ENCODE measurements around the gene CD2.
"Not testable (repeated sequence)": the region's sequence is repeated elsewhere in the genome, so short reads cannot be mapped to it uniquely, and the experiment has no call there.

The CD2 gene

GRCh38 chr1:116748272-116748671 lies 6.0 kb upstream of the CD2 start:
- DNase-seq (ENCODE audit: low read depth), result no peak
- no peak overlapping the region for H3K4me3 ChIP-seq (ENCODE audit: control insufficient read depth, low read depth, low read length)
- TF ChIP-seq CTCF (conservative IDR thresholded peaks at IDR 0.05; ENCODE audit: control insufficient read depth, insufficient read depth, low read depth, low read length), result no peak

- no peak for TF ChIP-seq CTCF (conservative IDR thresholded peaks at IDR 0.05; ENCODE audit: control insufficient read depth, insufficient read depth, low read depth, low read length)
- no peak overlapping the region for H3K4me3 ChIP-seq (ENCODE audit: control insufficient read depth, low read depth, low read length)
- no peak for DNase-seq (ENCODE audit: low read depth)
Measured at GRCh38 chr1:116751146-116751545, 3.1 kb upstream of the CD2 start.

GRCh38 chr1:116751621-116752020 lies 2.6 kb upstream of the CD2 start:
- no peak for TF ChIP-seq CTCF (conservative IDR thresholded peaks at IDR 0.05; ENCODE audit: control insufficient read depth, insufficient read depth, low read depth, low read length)
- no peak for DNase-seq (ENCODE audit: low read depth)
- H3K4me3 ChIP-seq (ENCODE audit: control insufficient read depth, low read depth, low read length), result no peak overlapping the region

GRCh38 chr1:116753312-116753711 lies 918 bp upstream of the CD2 start:
- no peak for DNase-seq (ENCODE audit: low read depth)
- TF ChIP-seq CTCF (conservative IDR thresholded peaks at IDR 0.05; ENCODE audit: control insufficient read depth, insufficient read depth, low read depth, low read length), result no peak
- no peak overlapping the region for H3K4me3 ChIP-seq (ENCODE audit: control insufficient read depth, low read depth, low read length)

GRCh38 chr1:116755066-116755465 lies 836 bp downstream of the CD2 start:
- DNase-seq (ENCODE audit: low read depth), result no peak
- no peak overlapping the region for H3K4me3 ChIP-seq (ENCODE audit: control insufficient read depth, low read depth, low read length)
- TF ChIP-seq CTCF (conservative IDR thresholded peaks at IDR 0.05; ENCODE audit: control insufficient read depth, insufficient read depth, low read depth, low read length), result no peak

GRCh38 chr1:116755681-116756080 lies 1.5 kb downstream of the CD2 start:
- TF ChIP-seq CTCF (conservative IDR thresholded peaks at IDR 0.05; ENCODE audit: control insufficient read depth, insufficient read depth, low read depth, low read length), result no peak
- DNase-seq (ENCODE audit: low read depth), result no peak
- H3K4me3 ChIP-seq (ENCODE audit: control insufficient read depth, low read depth, low read length), result no peak overlapping the region

- H3K4me3 ChIP-seq (ENCODE audit: control insufficient read depth, low read depth, low read length); DNase-seq (ENCODE audit: low read depth): not testable (repeated sequence)
Measured at GRCh38 chr1:116756092-116756491, 1.9 kb downstream of the CD2 start.

- H3K4me3 ChIP-seq (ENCODE audit: control insufficient read depth, low read depth, low read length); DNase-seq (ENCODE audit: low read depth): not testable (repeated sequence)
Measured at GRCh38 chr1:116758456-116758815, 4.2 kb downstream of the CD2 start.
